ENCODE data around the gene MUC15. TPM values are rescaled to one million over a fixed set of nuclear protein-coding genes. Genes with fewer than 3 reads are reported as not detected.

Gene MUC15
- total RNA-seq, 1 experiment from 2014 or later: not detected

Other genes starting within 250 kb of the MUC15 start
- gene ANO3, start 240.1 kb downstream of the MUC15 start, total RNA-seq (2014; rRNA removed; shearing (Covaris generic)): 0.47 and 0.63 TPM in 2 replicates
- gene SLC5A12, start 149.8 kb upstream of the MUC15 start, total RNA-seq (2014; rRNA removed; shearing (Covaris generic)): not detected in 2 replicates